Neural cell (in vitro differentiated cells): ENCODE data around the gene ERCC2.

ENCODE experiments used
- EP300 ChIP-seq: fragments of 450-650 bp; conservative IDR thresholded peaks from 2 replicates; pipeline ENCODE4 v1.6.1; 2014; ENCODE audit warnings: antibody characterized with exemption, mild to moderate bottlenecking, moderate library complexity; ENCODE audit not compliant: poor library complexity, severe bottlenecking
- EZH2 ChIP-seq: fragments of 200-600, 300-800 bp; shearing (Covaris generic), sonication (generic); IDR thresholded peaks from 2 replicates; pipeline ENCODE4 v1.6.1; 2014; ENCODE audit warnings: antibody characterized with exemption, low read length, borderline replicate concordance, mild to moderate bottlenecking; ENCODE audit not compliant: insufficient read depth, poor library complexity, severe bottlenecking
- MXI1 ChIP-seq: fragments of 450-650 bp; conservative IDR thresholded peaks from 2 replicates; pipeline ENCODE4 v1.6.1; 2014; ENCODE audit warnings: antibody characterized with exemption, mild to moderate bottlenecking; ENCODE audit not compliant: poor library complexity, severe bottlenecking
- POLR2AphosphoS5 ChIP-seq: IDR thresholded peaks from 2 replicates; pipeline ENCODE4 v1.6.1; 2012
- RAD21 ChIP-seq: fragments of 450-650 bp; conservative IDR thresholded peaks from 2 replicates; pipeline ENCODE4 v1.6.1; 2014; ENCODE audit warnings: antibody characterized with exemption, mild to moderate bottlenecking, moderate library complexity
- SMC3 ChIP-seq: fragments of 450-650 bp; conservative IDR thresholded peaks from 2 replicates; pipeline ENCODE4 v1.6.1; 2014; ENCODE audit warnings: antibody characterized with exemption, mild to moderate bottlenecking, moderate library complexity; ENCODE audit not compliant: poor library complexity
- TAF1 ChIP-seq: IDR thresholded peaks from 2 replicates; pipeline ENCODE4 v1.6.1; 2012; ENCODE audit warnings: low read depth
- TF ChIP-seq, protein P1 (sequence below): fragments of 450-650 bp; IDR thresholded peaks from 2 replicates; pipeline ENCODE4 v1.5.1; 2014; ENCODE audit warnings: antibody characterized with exemption, mild to moderate bottlenecking, moderate library complexity; ENCODE audit not compliant: poor library complexity, severe bottlenecking
- TF ChIP-seq, protein P2 (sequence below): IDR thresholded peaks from 2 replicates; pipeline ENCODE4 v1.6.1; 2012; ENCODE audit warnings: borderline replicate concordance

DNA sequence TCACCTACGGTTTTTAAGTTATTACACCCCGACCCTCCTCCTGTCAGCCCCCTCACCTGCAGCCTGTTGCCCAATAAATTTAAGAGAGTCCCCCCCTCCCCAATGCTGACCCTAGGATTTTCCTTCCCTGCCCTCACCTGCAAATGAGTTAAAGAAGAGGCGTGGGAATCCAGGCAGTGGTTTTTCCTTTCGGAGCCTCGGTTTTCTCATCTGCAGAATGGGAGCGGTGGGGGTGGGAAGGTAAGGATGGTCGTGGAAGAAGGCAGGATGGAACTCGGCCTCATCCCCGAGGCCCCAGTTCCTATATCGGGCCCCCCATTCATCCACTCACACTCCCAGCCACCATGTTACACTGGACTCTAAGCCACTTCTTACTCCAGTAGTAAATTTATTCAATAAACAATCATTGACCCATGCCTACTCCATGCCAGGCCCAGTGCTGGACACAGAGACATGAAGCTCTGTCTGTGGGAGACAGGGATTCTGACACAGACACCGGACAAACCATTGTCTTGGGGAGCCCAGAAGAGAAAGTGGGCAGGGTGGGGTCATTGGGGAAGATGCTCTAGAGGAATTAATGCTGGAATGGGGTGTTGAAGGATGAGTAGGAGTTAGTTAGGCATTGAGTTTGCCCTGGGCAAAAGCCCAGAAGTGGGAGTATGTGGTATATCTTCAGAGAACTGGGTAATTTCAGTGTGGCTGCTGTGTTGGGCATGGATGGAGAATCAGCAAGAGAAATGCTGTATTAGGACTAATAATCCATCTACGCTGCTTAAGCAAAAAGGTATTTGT lies 66.9 kb downstream of the ERCC2 start:
- no peak for TF ChIP-seq TAF1
- TF ChIP-seq, protein P1, sequence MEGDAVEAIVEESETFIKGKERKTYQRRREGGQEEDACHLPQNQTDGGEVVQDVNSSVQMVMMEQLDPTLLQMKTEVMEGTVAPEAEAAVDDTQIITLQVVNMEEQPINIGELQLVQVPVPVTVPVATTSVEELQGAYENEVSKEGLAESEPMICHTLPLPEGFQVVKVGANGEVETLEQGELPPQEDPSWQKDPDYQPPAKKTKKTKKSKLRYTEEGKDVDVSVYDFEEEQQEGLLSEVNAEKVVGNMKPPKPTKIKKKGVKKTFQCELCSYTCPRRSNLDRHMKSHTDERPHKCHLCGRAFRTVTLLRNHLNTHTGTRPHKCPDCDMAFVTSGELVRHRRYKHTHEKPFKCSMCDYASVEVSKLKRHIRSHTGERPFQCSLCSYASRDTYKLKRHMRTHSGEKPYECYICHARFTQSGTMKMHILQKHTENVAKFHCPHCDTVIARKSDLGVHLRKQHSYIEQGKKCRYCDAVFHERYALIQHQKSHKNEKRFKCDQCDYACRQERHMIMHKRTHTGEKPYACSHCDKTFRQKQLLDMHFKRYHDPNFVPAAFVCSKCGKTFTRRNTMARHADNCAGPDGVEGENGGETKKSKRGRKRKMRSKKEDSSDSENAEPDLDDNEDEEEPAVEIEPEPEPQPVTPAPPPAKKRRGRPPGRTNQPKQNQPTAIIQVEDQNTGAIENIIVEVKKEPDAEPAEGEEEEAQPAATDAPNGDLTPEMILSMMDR: no peak
- TF ChIP-seq, protein P2, sequence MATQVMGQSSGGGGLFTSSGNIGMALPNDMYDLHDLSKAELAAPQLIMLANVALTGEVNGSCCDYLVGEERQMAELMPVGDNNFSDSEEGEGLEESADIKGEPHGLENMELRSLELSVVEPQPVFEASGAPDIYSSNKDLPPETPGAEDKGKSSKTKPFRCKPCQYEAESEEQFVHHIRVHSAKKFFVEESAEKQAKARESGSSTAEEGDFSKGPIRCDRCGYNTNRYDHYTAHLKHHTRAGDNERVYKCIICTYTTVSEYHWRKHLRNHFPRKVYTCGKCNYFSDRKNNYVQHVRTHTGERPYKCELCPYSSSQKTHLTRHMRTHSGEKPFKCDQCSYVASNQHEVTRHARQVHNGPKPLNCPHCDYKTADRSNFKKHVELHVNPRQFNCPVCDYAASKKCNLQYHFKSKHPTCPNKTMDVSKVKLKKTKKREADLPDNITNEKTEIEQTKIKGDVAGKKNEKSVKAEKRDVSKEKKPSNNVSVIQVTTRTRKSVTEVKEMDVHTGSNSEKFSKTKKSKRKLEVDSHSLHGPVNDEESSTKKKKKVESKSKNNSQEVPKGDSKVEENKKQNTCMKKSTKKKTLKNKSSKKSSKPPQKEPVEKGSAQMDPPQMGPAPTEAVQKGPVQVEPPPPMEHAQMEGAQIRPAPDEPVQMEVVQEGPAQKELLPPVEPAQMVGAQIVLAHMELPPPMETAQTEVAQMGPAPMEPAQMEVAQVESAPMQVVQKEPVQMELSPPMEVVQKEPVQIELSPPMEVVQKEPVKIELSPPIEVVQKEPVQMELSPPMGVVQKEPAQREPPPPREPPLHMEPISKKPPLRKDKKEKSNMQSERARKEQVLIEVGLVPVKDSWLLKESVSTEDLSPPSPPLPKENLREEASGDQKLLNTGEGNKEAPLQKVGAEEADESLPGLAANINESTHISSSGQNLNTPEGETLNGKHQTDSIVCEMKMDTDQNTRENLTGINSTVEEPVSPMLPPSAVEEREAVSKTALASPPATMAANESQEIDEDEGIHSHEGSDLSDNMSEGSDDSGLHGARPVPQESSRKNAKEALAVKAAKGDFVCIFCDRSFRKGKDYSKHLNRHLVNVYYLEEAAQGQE: no peak
- no peak for TF ChIP-seq MXI1
- no peak for TF ChIP-seq EZH2
- no peak for TF ChIP-seq SMC3
- TF ChIP-seq RAD21: no peak
- TF ChIP-seq POLR2AphosphoS5: no peak
- no peak for TF ChIP-seq EP300
